ENCODE measurements around the gene NUDT4. TPM values are rescaled to one million over a fixed set of nuclear protein-coding genes. Genes with fewer than 3 reads are reported as not detected.

Gene NUDT4
- total and polyA plus RNA-seq, 2 of the 8 experiments (the other 6 are each of a cell fraction or from before 2014, with no cell fraction given) = 17.3 to 71.7 TPM

DNA sequence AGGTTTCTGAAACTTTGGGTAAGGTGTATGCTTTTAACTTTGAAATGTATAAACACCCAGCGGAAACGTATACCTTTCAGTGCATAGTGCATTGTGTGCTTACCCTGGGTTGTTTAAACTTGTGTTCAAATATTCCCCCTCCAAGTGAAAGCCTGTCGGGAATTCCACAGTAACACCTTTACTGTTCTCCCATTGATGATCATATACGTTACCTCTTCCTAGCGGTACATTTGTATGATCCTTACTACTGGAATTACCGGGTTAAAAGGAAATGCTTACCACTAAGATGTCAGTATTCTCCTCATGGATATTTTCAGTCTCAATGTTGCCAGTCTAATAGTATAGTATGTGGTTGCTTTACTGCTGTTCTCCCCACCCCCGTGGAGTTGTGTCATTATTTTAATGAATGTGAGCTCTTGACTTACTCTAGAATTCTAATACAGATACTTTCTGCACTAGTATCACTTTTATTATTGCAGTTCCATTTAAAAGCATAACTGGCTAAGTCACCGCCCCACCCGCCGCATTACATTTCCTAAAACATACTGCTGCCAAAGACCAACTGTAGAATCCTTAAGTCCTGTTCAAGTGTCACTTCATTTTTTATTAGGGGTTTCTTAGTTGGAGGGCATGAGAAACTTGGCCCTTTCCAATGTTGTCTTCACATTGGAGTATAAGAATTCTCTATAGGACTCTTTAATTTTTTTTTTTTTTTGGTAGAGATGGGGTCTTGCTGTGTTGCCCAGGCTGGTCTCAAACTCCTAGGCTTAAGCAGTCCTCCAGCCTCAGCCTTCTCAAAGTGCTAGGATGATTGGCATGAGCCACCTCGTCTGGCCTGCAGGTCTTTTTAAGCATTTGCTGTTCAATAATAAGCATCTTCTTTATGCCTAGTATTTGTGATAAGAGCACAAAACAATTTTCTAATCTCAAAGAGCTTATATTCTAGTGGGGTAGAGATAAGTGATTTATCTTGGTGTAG lies 24.9 kb downstream of the NUDT4 start:
- Histone ChIP-seq H3K18ac (ENCODE audit: extremely low read depth, low read length) (no peak overlapping the region), H3K79me2 (ENCODE audit: control insufficient read depth in 1 of 2, insufficient read depth in 2 of 2, low read length in 2 of 2) (no peaks in the 10 kb centered on the region), H3K14ac (ENCODE audit: insufficient read length) (no peak overlapping the region), H3K79me1 (ENCODE audit: low read depth, low read length) (no peaks in the 10 kb centered on the region; the same call in 1 of the 2 replicates), H3K23me2 (ENCODE audit: low read depth, low read length) (no peaks in the 10 kb centered on the region), H4K20me1 (replicated peaks in 1 of 2; ENCODE audit: control insufficient read depth in 1 of 2, insufficient read depth in 2 of 2, low read length in 2 of 2) (peaks cover 0 to 1% of the 10 kb centered on the region in 2 experiments), H2BK20ac (ENCODE audit: low read length) (no peak overlapping the region), H2BK5ac (ENCODE audit: low read depth, low read length) (no peak overlapping the region), H3K56ac (replicated peaks; ENCODE audit: insufficient read length, low read depth, low read length) (no peak overlapping the region), H3K4ac (replicated peaks; ENCODE audit: insufficient read length, low read depth, low read length) (no peak overlapping the region), H3K9ac (replicated peaks in 1 of 4; ENCODE audit: extremely low read depth in 1 of 4, low read depth in 3 of 4, low read length in 3 of 4) (no peak overlapping the region), H3K23ac (ENCODE audit: insufficient read length) (no peak overlapping the region), H3K27ac (ENCODE audit: low read depth, low read length) (no peak overlapping the region), H4K8ac (ENCODE audit: extremely low read depth, insufficient read depth, low read length) (no peak overlapping the region), H2BK12ac (ENCODE audit: low read depth, low read length) (no peak overlapping the region), H3K4me3 (ENCODE audit: extremely low read depth in 1 of 4, insufficient read depth in 2 of 4, low read depth in 3 of 4, low read length in 4 of 4) (no peak overlapping the region), H2AK5ac (ENCODE audit: low read depth, low read length) (no peak overlapping the region), H3K9me3 (ENCODE audit: insufficient read depth in 2 of 2, low read depth in 1 of 2, low read length in 1 of 2) (no peaks in the 10 kb centered on the region), H3K4me1 (replicated peaks in 1 of 4; ENCODE audit: control insufficient read depth in 3 of 4, insufficient read depth in 4 of 4, low read length in 3 of 4) (no peaks in the 10 kb centered on the region), H4K5ac (ENCODE audit: insufficient read length, low read depth, low read length) (no peak overlapping the region), H4K91ac (replicated peaks; ENCODE audit: insufficient read length, low read length) (no peak overlapping the region), H3K4me2 (ENCODE audit: insufficient read depth in 1 of 2, low read depth in 2 of 2, low read length in 2 of 2) (no peak overlapping the region), H2BK15ac (ENCODE audit: low read length) (no peak overlapping the region), H2BK120ac (replicated peaks; ENCODE audit: low read depth, low read length) (no peak overlapping the region), H2AFZ (ENCODE audit: low read length) (no peak overlapping the region), H3K27me3 (replicated peaks in 1 of 4; ENCODE audit: control insufficient read depth in 3 of 4, extremely low read depth in 1 of 4, insufficient read depth in 3 of 4, low read length in 3 of 4) (no peaks in the 10 kb centered on the region), H3K36me3 (ENCODE audit: control insufficient read depth in 2 of 4, insufficient read depth in 4 of 4, low read length in 3 of 4) (peaks cover 0 to 17% (median 8%) of the 10 kb centered on the region in 4 experiments; a peak in 2 of 8 replicates)
- ChIA-PET CTCF (ENCODE audit: partially characterized antibody) (interaction anchor here (0.7 to 1.4 kb wide), 4 partner anchors 11 to 17 kb away, joined by 3 to 5 read pairs (median 4); no protein-coding TSS in a partner anchor), POLR2A (ENCODE audit: partially characterized antibody) (interaction anchor here (2.3 to 4.5 kb wide), 2 partner anchors 11 to 18 kb away, joined by 5 to 23 read pairs; no protein-coding TSS in a partner anchor)
- 89% methylated on average over 11 of the region's 11 CpGs; no CpG with 5 or more reads in 1 of the 2 experiments for WGBS, 2 experiments (ENCODE audit: extremely low coverage in 1 of 2, insufficient coverage in 1 of 2, insufficient read length in 1 of 2, insufficient replicate concordance in 2 of 2, low coverage in 1 of 2, low lambda C conversion rate in 2 of 2, missing lambda C conversion rate in 1 of 2)
- FAIRE-seq (no peak), DNase-seq (ENCODE audit: low read depth in 1 of 2, low spot score in 2 of 2) (no peak)
- TF ChIP-seq EGR1 (IDR thresholded peaks at IDR 0.05; ENCODE audit: borderline replicate concordance, low read depth, low read length) (no peak), POLR2A (IDR thresholded peaks at IDR 0.05; ENCODE audit: control extremely low read depth in 1 of 2, low read depth in 2 of 2, low read length in 2 of 2) (no peak), EZH2 (IDR thresholded peaks at IDR 0.05; ENCODE audit: low read depth, low read length, severe bottlenecking) (no peak), POU5F1 (IDR thresholded peaks at IDR 0.05; ENCODE audit: low read depth, low read length) (no peak), BACH1 (IDR thresholded peaks at IDR 0.05; ENCODE audit: low read length) (no peak)

Measured in H1 (cell line).